Measurements from ENCODE around the gene LATS1. TPM values are rescaled to one million over a fixed set of nuclear protein-coding genes. Genes with fewer than 3 reads are reported as not detected.

The LATS1 gene
- total RNA-seq, 1 experiment from 2014 or later, result 25.1 TPM

GRCh38 chr6:149755300-149756260 lies 37.7 kb upstream of the LATS1 start:
- Histone ChIP-seq H2AFZ (ENCODE audit: low read length) (no peak overlapping the region), H3K27ac (ENCODE audit: insufficient read length, low read depth, low read length) (no peak overlapping the region), H4K20me1 (ENCODE audit: control insufficient read depth, insufficient read depth, insufficient read length) (no peaks in the 10 kb centered on the region), H2BK20ac (ENCODE audit: low read depth, low read length, poor library complexity, severe bottlenecking) (no peak overlapping the region), H3K23me2 (ENCODE audit: insufficient read length, low read depth, low read length, poor library complexity, severe bottlenecking) (no peaks in the 10 kb centered on the region), H4K8ac (replicated peaks; ENCODE audit: insufficient read length, low read depth, low read length) (no peak overlapping the region), H3K27me3 (ENCODE audit: insufficient read depth, low read length) (no peaks in the 10 kb centered on the region), H3K79me2 (ENCODE audit: insufficient read depth, low read length) (peaks cover 25% of the 10 kb centered on the region; the same call in 1 of the 2 replicates), H3K79me1 (ENCODE audit: insufficient read depth, low read depth, low read length, poor library complexity, severe bottlenecking) (no peaks in the 10 kb centered on the region), H4K91ac (ENCODE audit: insufficient read length, low read depth, low read length) (no peak overlapping the region), H3T11ph (ENCODE audit: low read length) (no peak overlapping the region), H2BK5ac (ENCODE audit: insufficient read length, low read length) (no peak overlapping the region), H3K56ac (ENCODE audit: insufficient read length, low read depth, low read length) (no peak overlapping the region), H3K9me3 (ENCODE audit: control insufficient read depth, low read depth, low read length) (no peaks in the 10 kb centered on the region), H3K4me1 (ENCODE audit: insufficient read depth, low read length) (no peaks in the 10 kb centered on the region), H3K9ac (ENCODE audit: extremely low read depth, insufficient read length, low read length) (no peak overlapping the region), H3K18ac (ENCODE audit: insufficient read length, low read depth, low read length) (no peak overlapping the region), H2BK15ac (ENCODE audit: low read depth, low read length) (no peak overlapping the region), H3K23ac (ENCODE audit: insufficient read length, low read depth, low read length) (no peak overlapping the region), H3K14ac (ENCODE audit: insufficient read depth, low read length) (no peak overlapping the region), H3K4me2 (ENCODE audit: insufficient read depth, insufficient read length, low read length) (no peak overlapping the region), H3K4ac (ENCODE audit: low read depth, low read length) (no peak overlapping the region), H2BK120ac (ENCODE audit: low read depth, low read length, poor library complexity, severe bottlenecking) (no peak overlapping the region), H2AK5ac (ENCODE audit: insufficient read length, low read length) (no peak overlapping the region), H4K5ac (ENCODE audit: insufficient read length, low read depth, low read length) (no peak overlapping the region), H2BK12ac (ENCODE audit: insufficient read length, low read depth, low read length) (no peak overlapping the region)
- DNase-seq, result no peak
- Mint-ChIP-seq H3K9me3 (no peaks in the 10 kb centered on the region), H3K36me3 (ENCODE audit: insufficient read depth in 1 of 3, low read depth in 3 of 3) (peaks cover 0 to 10% (median 5%) of the 10 kb centered on the region in 3 experiments; a peak in 5 of 7 replicates), H3K4me3 (no peak overlapping the region), H3K27ac (peak overlapping the region in 1 of 3 experiments; percentile 52; a peak in 2 of 7 replicates), H3K27me3 (ENCODE audit: low read depth) (no peaks in the 10 kb centered on the region), H3K4me1 (peaks cover 3% of the 10 kb centered on the region in 2 experiments)
- TF ChIP-seq CTCF (conservative IDR thresholded peaks at IDR 0.05), result no peak
- WGBS (ENCODE audit: extremely low coverage, insufficient read length, low lambda C conversion rate), result no CpG with 5 or more reads among the region's 9 CpGs
